ENCODE results near the gene FNIP2.
"Not testable (repeated sequence)": the region's sequence is repeated elsewhere in the genome, so short reads cannot be mapped to it uniquely, and the experiment has no call there.

FNIP2 gene

DNA sequence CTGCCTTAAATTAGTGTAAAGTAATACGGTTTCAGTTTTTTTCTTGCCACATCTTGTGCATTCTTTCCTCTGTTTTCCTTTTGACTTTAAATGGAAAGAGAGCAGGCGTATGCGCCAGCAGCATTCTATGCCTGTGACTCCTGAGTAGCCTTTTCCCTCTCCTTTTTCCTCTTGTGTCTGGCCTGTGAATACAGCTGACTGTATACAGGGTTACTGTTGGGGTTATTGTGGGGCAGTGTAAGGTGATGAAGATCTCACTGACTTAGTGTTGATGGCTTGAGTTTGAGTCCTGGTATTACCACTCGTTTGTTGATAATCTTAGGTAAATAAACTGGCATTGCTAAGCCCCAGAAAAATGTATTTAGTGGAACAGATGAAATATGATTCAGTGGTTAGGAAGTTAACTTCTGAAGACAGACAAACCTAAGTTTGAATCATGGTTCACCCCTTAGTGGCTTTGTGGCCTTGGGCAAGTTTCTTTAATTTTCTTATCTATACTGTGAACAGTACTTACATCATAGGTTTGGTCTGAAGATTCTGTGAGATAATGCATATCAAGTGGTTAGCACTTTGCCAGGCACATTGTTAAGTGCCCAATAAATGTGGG is 105.1 kb downstream of the FNIP2 start:
- DNase-seq (ENCODE audit: low spot score): no peak

DNA sequence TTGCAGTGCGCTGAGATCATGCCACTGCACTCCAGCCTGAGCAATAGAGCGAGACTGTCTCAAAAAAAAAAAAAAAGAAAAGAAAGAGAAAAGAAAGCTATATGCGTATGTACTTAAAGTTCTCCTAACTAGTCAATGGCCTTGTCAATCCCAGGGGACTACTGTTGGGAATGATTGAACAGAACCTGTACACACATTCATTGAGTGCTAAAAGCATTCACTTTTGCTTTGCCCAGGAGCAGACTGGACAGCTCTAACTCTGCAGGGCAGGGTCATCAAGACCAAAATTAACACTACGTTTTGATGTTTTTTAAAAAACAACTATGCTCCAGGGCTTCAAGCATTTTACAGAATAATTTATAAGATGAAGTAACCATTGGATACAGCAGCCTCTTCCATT is 106.2 kb downstream of the FNIP2 start:
- DNase-seq (ENCODE audit: low spot score): no peak

DNA sequence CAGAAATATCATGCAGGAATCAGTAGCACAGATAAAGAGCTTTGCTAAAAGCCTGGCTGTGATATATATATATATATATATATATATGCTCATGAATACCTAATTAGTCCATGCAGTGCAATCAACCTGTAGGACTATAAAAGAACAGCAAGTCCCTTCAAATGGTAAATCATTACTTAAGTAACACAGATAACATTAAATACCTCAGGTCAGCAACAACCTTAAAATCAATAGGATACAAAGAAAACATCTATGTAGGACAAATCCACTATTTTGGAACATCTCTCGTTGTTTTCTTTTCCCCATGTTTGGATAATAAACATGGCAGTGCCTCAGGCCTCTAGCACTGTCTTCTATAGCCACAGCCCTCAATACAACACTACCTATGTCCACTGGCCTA is 106.6 kb downstream of the FNIP2 start:
- DNase-seq (ENCODE audit: low spot score): no peak

GRCh38 chr4:158877069-158877468 is 108.2 kb downstream of the FNIP2 start:
- DNase-seq (ENCODE audit: low spot score): no peak

- not testable (repeated sequence) for DNase-seq (ENCODE audit: low spot score)
These were observed 113.3 kb downstream of the FNIP2 start for GRCh38 chr4:158882142-158882541.

GRCh38 chr4:158884280-158884679 is 115.5 kb downstream of the FNIP2 start:
- DNase-seq (ENCODE audit: low spot score): no peak

DNA sequence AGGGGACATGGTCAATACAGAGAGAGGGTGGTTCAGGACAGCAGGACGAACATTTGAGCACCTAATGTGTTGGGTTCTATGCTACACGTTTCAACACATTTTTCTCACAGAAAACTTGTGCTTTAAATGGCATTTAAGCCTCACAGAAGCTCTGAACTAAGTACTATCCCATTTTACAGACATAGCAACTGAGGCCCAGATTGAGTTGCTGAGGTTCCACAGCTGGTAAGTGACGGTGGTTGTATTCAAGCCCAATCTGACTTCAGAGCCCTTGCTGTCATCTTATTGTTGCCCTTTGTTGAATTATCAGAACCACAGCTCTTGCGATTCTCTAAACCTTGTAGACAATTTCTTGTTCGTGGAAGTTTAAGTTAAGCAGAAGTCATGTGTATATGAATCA is 116.7 kb downstream of the FNIP2 start:
- DNase-seq (ENCODE audit: low spot score): no peak

DNA sequence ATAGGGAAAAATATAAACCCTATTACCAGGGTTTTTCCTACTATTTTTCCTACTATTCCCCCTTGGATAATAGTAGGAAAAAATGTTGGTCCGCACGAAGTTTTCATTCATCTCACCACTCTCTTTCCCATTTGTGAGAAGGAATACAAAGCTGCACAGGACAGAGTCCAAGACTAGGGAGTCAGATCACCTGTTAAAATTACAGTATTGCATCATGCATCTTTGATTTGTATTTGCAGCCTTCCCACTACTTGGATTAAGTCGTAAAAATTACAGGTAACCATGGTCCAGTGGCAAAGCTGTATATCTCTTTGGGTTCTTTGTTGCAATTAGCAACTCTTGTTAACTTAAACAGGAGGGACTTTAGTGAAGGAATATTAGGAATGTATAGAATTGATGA is 121.5 kb downstream of the FNIP2 start:
- DNase-seq (ENCODE audit: low spot score): no peak

- no peak for DNase-seq (ENCODE audit: low spot score)
These were observed 122.4 kb downstream of the FNIP2 start for GRCh38 chr4:158891256-158891655.

GRCh38 chr4:158894826-158895225 is 126.0 kb downstream of the FNIP2 start:
- no peak for DNase-seq (ENCODE audit: low spot score)

DNA sequence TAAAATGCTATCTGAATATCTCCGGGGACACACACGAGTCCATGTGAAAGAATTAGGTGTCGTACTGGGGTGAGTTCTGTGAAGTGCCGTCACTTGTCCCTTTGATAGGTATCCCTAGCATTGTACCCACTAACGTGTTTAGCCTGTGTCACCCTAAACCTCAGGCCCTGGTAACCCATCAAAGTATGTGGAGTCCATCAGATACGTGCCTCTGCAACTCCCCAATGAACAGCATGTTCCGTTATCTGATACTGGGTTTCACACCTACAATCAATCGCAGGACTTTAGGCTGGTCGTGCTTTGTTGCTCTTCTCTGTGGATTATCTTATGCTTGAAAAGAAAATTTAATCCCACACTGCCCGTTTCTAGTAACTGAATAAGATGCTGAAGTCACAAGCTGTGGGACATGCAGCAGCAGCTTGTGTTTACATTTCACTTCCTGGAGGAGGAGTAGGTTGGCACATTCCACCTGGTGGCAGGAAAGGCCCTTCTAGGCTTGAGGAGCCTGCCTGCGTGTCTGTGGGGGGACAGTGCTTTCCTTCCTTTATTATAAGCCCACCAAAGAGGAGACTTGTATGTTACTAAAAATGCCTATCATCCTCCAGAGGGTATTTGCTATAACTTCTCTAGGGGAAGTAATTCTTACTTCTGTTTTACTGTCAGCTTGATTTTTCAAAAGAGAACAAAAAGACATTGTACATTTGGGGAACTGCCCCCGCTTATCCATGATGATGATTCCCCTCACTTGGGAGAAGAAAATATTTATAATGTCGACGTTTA is 127.2 kb downstream of the FNIP2 start:
- peak; percentile 54 for DNase-seq (ENCODE audit: low spot score)

DNA sequence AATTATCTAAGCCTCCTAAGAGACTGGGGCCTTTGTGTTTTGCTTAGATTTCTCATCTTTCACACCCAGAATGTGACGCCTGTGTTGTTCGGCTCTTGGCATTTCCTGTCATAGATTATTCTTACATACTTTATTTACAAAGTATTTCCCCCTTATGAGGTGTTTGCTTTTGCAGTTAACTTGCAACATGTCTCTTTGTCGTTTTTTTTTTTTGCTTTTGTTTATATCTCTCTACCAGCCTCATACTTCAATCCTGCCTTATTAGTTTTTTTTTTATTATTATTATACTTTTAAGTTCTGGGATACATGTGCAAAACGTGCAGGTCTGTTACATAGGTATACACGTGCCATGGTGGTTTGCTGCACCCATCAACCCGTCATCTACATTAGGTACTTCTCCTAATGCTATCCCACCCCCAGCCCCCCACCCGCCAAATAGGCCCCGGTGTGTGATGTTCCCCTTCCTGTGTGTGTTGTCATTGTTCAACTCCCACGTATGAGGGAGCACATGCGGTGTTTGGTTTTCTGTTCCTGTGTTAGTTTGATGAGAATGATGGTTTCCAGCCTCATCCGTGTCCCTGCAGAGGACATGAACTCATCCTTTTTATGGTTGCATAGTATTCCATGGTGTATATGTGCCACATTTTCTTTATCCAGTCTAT is 127.9 kb downstream of the FNIP2 start:
- not testable (repeated sequence) for DNase-seq (ENCODE audit: low spot score)

DNA sequence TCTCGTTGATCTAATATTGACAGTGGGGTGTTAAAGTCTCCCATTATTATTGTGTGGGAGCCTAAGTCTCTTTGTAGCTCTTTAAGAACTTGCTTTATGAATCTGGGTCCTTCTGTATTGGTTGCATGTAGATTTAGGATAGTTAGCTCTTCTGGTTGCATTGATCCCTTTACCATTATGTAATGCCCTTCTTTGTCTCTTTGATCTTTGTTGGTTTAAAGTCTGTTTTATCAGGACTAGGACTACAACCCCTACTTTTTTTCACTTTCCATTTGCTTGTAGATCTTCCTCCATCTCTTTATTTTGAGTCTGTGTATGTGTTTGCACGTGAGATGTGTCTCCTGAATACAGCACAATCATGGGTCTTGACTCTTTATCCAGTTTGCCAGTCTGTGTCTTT is 131.6 kb downstream of the FNIP2 start:
- DNase-seq (ENCODE audit: low spot score): not testable (repeated sequence)

DNA sequence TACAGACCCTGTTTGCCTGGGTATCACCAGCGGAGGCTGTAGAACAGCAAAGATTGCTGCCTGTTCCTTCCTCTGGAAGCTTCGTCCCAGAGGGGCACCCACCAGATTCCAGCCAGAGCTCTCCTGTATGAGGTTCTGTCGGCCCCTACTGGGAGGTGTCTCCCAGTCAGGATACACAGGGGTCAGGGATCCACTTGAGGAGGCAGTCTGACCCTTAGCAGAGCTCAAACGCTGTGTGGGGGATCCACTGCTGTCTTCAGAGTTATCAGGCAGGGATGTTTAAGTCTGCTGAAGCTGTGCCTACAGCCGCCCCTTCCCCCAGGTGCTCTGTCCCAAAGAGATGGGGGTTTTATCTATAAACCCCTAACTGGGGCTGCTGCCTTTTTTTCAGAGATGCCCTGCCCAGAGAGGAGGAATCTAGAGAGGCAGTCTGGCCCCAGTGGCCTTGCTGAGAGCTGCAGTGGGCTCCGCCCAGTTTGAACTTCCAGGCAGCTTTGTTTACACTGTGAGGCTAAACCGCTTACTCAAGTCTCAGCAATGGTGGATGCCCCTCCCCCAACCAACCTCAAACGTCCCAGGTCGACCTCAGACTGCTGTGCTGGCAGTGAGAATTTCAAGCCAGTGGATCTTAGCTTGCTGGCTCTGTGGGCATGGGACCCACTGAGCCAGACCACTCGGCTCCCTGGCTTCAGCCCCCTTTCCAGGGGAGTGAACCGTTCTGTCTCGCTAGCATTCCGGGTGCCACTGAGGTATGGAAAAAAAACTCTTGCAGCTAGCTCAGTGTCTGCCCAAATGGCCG is 133.7 kb downstream of the FNIP2 start:
- not testable (repeated sequence) for DNase-seq (ENCODE audit: low spot score)

DNA sequence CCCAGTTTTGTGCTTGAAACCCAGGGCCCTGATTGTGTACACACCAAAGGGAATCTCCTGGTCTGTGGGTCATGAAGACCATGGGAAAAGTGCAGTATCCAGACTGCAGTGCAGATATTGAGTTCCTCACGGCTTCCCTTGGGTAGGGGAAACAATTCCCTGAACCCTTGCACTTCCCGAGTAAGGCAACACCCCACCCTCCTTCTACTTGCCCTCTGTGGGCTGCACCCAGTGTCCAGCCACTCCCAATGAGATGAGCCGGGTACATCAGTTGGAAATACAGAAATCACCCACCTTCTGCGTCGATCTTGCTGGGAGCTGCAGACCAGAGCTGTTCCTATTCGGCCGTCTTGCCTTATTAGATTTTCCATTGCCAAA is 134.2 kb downstream of the FNIP2 start:
- DNase-seq (ENCODE audit: low spot score): no peak

DNA sequence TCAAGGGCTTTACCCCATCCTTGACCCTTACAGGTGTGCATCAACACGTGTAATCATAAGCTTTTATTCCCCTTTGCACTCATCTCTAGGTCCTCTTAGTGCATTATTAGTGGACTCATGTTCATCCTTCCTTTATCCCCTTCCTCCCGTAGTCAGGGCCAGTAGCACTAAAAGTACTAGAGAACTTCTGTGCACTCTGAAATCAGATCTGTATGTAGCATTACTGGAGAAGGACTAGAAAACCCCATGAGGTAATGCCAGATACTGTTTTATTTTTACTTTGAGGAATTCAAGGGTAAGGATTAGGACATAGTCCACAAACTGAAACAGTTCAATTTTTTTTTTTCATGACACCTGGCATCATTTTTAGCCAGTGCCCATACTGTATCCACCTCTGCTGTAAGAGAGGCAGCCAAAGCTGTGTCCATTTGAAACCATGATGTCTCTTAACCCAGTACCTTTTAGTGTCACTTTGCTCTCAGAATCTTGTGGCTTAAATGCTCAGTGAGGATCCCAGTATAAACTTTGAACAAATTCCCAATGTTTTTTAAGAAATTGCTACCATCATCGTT is 134.7 kb downstream of the FNIP2 start:
- no peak for DNase-seq (ENCODE audit: low spot score)

GRCh38 chr4:158904815-158905214 is 136.0 kb downstream of the FNIP2 start:
- no peak for DNase-seq (ENCODE audit: low spot score)

DNA sequence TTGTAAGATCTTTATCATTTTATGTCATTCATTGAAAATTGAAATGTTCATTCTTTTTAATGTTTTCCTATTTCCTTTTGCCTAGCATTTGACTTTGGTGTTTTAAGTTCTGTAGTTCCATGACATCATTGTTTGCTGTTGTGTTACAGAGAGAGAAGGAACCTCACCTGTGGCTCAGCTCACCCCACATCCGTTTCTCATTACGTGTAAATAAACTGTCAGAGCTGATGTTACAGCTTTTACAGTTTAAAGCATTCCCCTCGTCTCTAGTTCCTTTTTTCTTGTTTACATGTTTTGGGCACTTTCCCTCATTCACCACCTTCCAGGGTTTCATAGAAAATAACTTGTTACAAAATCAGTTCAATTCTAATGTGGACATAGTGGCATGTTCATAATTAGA is 137.2 kb downstream of the FNIP2 start:
- DNase-seq (ENCODE audit: low spot score): peak; percentile 92

DNA sequence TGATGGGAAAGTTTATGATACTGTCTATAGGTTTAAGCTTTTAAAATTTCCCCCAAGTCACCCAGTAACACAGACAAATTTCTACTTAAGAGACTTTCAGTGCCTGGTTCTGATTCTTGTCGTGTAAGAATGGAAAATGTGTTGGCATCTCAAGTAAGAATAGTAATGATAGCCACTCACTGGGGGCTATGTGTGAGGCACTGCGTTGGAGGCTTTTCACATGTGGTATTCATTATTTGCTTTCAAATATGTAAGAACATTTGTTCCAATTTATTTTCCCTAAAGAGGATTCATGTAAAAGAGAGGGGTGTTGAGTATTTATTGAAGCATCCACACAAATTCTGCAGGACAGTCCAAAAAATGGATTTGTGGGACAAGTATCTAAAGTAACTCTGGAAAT is 143.6 kb downstream of the FNIP2 start:
- no peak for DNase-seq (ENCODE audit: low spot score)

- no peak for DNase-seq (ENCODE audit: low spot score)
These were observed 144.0 kb downstream of the FNIP2 start for GRCh38 chr4:158912806-158913205.

DNA sequence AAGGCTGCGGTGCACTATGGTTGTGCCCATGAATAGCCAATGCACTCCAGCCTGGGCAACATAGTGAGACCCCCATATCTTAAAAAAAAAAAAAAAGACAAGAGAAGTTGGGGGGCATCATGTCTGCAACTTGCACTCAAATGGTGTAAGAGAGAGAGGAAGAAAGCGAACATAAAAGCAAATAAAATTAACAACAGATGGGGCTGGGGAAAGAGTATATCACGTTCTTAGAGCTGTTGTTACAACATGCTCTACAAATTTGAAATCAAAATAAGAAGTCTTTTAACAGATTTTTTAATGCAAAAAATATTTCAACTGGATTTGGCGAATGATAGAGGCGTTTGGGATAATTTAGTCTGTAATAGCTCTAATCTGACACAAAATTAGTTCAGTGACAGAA is 144.9 kb downstream of the FNIP2 start:
- DNase-seq (ENCODE audit: low spot score): no peak

GRCh38 chr4:158914218-158914617 is 145.4 kb downstream of the FNIP2 start:
- DNase-seq (ENCODE audit: low spot score): no peak
